A549 treated with RU486 at 1 μM for 4 hours (cell line): ENCODE results near the gene VMO1. TPM values are rescaled to one million over a fixed set of nuclear protein-coding genes. Genes with fewer than 3 reads are reported as not detected.

Source experiments
- total RNA-seq: library from RNA; stranded (reverse); fragments of 200-300 nt; extraction: Qiagen RNA extraction; gene quantifications from 5 replicates; pipeline ENCODE4 v1.2.3, GENCODE V29; 2022; ENCODE audit warnings: low read depth

VMO1 gene, protein sequence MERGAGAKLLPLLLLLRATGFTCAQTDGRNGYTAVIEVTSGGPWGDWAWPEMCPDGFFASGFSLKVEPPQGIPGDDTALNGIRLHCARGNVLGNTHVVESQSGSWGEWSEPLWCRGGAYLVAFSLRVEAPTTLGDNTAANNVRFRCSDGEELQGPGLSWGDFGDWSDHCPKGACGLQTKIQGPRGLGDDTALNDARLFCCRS
- total RNA-seq, result 0.35 to 1.5 TPM (median 1.1 TPM) in 5 replicates

DNA sequence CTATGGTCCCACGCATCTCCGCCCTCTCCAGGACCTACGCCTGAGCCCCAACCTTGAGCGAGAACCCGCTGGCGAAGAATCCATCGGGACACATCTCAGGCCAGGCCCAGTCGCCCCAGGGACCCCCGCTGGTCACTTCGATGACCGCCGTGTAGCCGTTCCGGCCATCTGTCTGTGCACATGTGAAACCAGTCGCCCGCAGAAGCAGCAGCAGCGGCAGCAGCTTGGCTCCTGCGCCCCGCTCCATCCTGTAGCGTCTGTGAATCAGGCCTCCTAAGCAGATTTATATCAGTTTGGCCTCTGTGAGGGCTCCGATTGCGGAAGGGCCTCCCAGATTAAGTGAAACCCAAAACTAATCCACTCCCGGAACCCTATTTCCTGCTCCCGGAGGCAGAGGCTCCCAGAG is at the start of gene VMO1:
Gene VMO1 (minus strand): TSS at position 259 of the 406 bp plus-strand sequence. CDS start 12 bp downstream, at position 247.

DNA sequence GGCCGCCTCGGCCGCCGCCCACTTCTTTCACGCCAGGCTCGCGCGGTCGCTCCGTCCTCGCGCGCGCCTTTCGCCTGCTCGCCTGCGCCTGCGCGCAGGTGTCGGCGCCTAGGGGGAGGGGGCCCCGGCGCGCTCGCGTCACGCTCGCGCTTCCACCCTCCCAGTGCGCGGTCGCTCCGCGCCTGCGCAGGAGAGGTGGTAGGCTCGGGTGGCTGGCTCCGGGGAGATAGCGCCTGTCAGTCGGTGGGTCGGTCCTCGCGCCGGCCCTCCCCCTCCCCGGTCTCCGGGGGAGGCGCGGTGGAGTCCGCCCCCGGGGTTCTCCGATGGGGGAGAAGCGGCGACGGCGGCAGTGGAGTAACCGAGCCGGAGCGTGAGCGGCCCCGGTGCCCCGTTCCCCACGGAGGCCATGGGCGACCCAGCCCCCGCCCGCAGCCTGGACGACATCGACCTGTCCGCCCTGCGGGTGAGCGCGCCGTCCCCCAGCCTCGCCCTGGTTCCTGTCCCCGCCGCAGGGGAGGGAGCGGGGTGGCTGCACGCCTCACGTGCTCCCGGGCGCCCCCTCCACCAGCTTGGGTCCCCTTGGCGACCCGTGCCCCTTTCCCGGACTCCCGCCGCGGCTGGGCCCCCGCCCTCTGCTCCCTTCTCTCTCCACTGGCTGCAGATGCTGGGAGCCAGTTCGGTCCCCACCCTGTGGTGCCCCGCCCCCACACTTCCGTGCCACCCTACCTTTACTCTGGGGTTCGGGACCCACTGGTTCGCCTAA is 47.2 kb upstream of the VMO1 start, which contains the start of gene MINK1:
Gene MINK1 (plus strand): TSS at position 163 of the 763 bp plus-strand sequence. CDS start 244 bp downstream, at position 407.

DNA sequence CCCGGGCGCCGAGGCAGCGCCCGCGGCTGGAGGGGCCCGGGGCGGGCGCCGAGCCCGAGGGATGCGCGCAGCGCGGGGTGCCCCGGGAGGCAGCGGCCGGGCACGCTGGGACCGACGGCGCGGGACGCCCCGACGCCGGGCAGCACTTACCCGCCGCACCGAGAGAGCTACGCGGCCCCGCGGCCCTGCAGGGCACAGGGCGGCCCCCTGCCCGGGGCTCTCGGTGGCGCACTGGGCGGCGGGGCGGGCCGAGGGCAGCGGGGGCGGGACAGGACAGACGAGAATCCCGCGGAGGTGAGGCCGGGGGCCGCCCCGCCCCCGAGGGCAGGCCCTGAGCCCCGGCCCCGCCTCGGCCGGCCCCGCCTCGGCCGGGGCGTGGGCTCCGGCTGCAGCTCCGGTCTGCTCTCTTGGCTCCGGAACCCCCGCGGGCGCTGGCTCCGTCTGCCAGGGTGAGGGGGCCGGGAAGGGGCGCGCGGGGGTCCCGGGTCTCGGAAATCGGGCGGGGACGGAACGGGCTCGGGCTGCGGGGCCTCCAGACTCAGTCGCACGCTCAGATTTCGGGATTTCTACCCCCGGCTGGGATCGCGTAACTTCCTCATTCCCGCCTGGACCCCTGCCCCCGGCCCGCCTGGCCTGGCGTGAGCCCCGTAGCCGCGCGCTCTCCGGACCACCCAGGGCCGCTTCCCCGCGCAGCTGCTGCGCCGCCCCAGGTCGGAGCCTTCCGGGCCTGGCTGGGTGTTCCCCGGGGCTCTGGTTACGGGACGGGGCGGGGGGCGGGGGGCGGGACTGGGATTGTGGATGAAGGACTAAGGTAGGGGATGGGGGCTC is 20.8 kb upstream of the VMO1 start, which contains the start of gene PLD2:
Gene PLD2 (plus strand): TSS at position 376 of the 828 bp plus-strand sequence. CDS start 621 bp downstream, outside the sequence.

DNA sequence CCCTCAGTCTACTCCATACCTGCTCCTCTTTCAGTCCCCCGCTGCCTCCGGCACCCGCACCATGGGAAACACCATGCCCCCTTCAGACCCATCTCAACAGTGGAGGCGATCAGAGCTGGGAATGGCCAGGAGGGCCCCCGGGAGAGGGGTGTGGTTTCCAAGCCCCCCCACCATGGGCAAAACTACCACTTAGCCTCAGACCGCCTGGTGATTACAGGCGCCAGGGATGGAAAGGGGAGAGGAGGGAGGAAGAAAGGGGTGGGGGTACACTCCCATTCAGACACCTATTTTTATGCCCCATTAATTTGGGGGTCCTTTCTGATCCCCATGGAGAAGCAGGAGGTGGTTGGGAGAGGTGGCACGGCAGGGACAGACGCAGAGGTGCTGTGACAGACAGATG is 16.1 kb upstream of the VMO1 start, which contains the start of gene C17orf114:
Gene C17orf114 (minus strand): TSS at position 101 of the 400 bp plus-strand sequence.

DNA sequence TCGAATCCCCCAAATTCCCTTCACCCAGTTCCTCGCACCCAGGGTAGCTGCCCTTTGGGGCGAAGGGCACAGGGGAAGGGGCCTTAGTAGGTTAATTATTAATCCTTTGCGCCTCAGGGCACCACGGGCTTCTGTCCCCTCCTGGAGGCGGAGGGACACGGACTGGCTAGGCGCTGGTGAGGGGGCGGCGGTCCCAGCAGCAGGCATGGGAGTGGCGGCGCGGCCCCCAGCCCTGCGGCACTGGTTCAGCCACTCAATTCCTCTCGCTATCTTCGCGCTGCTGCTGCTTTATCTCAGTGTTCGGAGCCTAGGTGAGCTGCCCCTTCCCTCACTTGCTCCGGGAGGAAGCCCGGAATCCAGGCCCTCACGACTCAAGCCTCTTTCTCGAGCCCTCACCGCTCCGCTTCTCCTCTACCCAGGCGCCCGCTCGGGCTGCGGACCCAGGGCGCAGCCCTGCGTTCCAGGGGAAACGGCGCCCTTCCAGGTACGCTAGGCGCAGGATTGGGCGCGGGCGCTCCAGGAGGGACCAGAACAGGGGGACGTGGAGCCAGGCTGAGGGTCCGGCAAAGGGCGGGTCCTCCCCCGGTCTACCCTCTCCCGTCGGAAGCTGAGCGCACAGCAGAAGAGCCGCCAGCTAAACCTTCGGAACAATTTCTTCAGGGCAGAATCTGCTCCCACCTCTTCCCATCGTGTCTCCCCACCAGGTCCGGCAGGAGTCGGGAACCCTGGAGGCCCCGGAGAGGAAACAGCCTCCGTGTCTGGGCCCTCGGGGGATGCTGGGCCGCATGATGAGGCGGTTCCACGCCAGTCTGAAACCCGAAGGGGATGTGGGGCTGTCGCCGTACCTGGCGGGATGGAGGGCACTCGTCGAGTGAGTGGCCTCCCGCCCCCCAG is 2.9 kb upstream of the VMO1 start, which contains the start of gene GLTPD2:
Gene GLTPD2 (plus strand): TSS at position 158 of the 894 bp plus-strand sequence. CDS start 48 bp downstream, at position 206.

DNA sequence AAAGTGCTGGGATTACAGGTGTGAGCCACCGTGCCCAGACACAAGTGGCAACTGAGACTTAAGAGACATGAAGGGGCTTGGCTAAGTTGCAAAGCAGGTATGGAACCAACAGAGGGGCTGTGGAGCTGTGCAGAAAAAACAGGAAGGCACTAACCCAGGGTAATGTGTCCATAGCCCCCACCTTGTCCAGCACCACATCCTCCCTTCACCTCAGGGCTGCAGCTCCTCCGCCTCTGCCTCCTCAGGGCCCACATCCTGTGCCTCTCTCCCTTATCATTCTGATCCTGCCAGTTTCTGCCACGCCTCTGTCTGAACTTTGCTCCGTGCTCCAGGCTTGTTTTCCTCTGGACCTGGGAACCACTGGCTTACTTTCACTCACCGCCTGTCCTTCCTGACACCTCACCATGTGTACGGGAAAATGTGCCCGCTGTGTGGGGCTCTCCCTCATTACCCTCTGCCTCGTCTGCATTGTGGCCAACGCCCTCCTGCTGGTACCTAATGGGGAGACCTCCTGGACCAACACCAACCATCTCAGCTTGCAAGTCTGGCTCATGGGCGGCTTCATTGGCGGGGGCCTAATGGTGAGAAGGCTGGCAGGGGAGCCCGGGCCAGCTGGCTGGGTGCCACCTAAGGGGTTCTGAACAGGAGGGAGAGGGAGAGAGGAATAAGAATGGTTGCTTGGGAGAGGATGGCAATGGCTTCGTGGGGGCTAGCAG is 14.5 kb downstream of the VMO1 start, which contains the start of gene TM4SF5:
Gene TM4SF5 (plus strand): TSS at position 368 of the 716 bp plus-strand sequence. CDS start 37 bp downstream, at position 405.

DNA sequence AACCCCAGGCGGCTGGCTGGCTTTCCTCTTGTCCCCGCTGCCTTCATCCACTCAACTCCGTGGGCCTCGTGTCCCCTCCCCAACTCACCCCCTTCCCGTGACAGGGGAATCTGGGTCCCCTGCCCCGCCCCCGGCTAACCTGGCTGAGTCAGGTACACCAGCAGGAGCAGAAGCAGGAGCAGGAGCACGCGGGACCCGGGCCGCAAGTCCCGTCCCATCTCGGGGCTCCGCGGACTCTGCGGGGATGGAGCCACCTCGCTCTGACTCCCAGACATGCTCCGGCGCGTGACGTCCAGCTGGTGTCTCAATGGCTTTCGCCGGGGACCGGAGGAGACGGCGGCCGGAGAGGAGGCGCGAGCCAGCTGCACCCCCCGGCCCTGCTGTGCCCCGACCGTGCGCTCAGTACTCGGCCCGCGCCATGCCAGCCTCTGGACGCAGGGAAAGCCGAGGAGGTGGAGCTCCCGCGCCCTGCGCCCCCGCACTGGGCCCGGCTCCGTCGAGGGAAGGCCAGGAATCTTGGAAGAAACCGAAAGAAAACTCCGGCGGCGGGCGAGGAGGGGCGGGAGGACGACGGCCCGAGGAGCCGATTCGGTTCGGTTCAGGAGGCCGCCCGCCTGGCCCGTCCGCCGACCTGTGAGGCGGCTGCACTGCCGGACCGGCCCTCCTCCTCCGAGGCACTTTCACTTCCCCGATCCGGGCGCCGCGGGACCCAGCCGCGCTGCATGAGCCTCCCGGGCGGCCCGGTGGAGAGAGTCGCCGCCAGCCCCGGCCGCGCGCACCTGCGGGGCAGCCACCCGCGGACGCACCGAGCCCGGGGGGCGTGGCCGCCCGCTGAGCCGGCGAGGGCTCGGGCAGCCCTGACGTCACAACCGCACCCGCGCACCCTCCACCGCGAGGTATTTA is 46.8 kb downstream of the VMO1 start, which contains the start of the genes CXCL16 and ZMYND15:
Gene CXCL16 (minus strand): TSS at position 807 of the 903 bp plus-strand sequence. CDS start 589 bp downstream, at position 218.
Gene ZMYND15 (plus strand): TSS at position 712 of the 903 bp plus-strand sequence. CDS start 716 bp downstream, outside the sequence.

Other genes with a start within 250 kb of the VMO1 start
- gene MYBBP1A, start 231.0 kb downstream of the VMO1 start, total RNA-seq, result 92.2 to 121 TPM (median 114 TPM) in 5 replicates
- gene GGT6, start 225.8 kb downstream of the VMO1 start, total RNA-seq, result 0.35 TPM in 1 of 5 replicates, not detected in the others
- gene SMTNL2, start 201.8 kb downstream of the VMO1 start, total RNA-seq, result 0.32 to 1.0 TPM (median 0.53 TPM) in 5 replicates
- gene ALOX15, start 144.7 kb downstream of the VMO1 start, total RNA-seq, result 0.10 to 0.12 TPM in 2 of 5 replicates, not detected in the others
- 62.8 to 81.0 TPM (median 77.6 TPM) in 5 replicates for gene PELP1, start 82.2 kb downstream of the VMO1 start, total RNA-seq
- gene ARRB2, start 75.7 kb downstream of the VMO1 start, total RNA-seq, result 48.9 to 75.6 TPM (median 63.8 TPM) in 5 replicates
- gene MED11, start 54.9 kb downstream of the VMO1 start, total RNA-seq, result 39.1 to 46.0 TPM (median 44.8 TPM) in 5 replicates
- gene ZMYND15, start 46.5 kb downstream of the VMO1 start, total RNA-seq, result 0.47 to 0.89 TPM (median 0.56 TPM) in 5 replicates
- gene CXCL16, start 46.4 kb downstream of the VMO1 start, total RNA-seq, result 13.8 to 20.0 TPM (median 17.9 TPM) in 5 replicates
- gene TM4SF5, start 14.5 kb downstream of the VMO1 start, total RNA-seq, result 0.41 to 1.1 TPM (median 0.82 TPM) in 5 replicates
- gene GLTPD2, start 2.6 kb upstream of the VMO1 start, total RNA-seq, result 0.14 to 0.15 TPM in 2 of 5 replicates, not detected in the others
- gene PSMB6, start 9.8 kb upstream of the VMO1 start, total RNA-seq, result 461 to 534 TPM (median 480 TPM) in 5 replicates
- gene PLD2, start 20.8 kb upstream of the VMO1 start, total RNA-seq, result 18.4 to 25.8 TPM (median 22.8 TPM) in 5 replicates
- gene MINK1, start 47.0 kb upstream of the VMO1 start, total RNA-seq, result 42.8 to 59.3 TPM (median 56.3 TPM) in 5 replicates
- gene C17orf107, start 113.2 kb upstream of the VMO1 start, total RNA-seq, result 0.15 to 0.35 TPM (median 0.30 TPM) in 5 replicates
- gene CHRNE, start 116.7 kb upstream of the VMO1 start, total RNA-seq, result 0.05 to 0.15 TPM (median 0.08 TPM) in 3 of 5 replicates, not detected in the others
- gene GP1BA, start 145.9 kb upstream of the VMO1 start, total RNA-seq, result not detected in 5 replicates
- 51.1 to 79.7 TPM (median 75.4 TPM) in 5 replicates for gene SLC25A11, start 153.7 kb upstream of the VMO1 start, total RNA-seq
- gene RNF167, start 153.9 kb upstream of the VMO1 start, total RNA-seq, result 88.1 to 164 TPM (median 124 TPM) in 5 replicates
- 2,878 to 3,154 TPM (median 3,052 TPM) in 5 replicates for gene PFN1, start 162.2 kb upstream of the VMO1 start, total RNA-seq
- 50.7 to 68.1 TPM (median 55.2 TPM) in 5 replicates for gene ENO3, start 164.8 kb upstream of the VMO1 start, total RNA-seq
- gene SPAG7, start 181.5 kb upstream of the VMO1 start, total RNA-seq, result 72.8 to 95.3 TPM (median 75.3 TPM) in 5 replicates
- gene CAMTA2, start 201.3 kb upstream of the VMO1 start, total RNA-seq, result 20.9 to 36.6 TPM (median 32.9 TPM) in 5 replicates
- 1.4 to 3.1 TPM (median 1.6 TPM) in 5 replicates for gene INCA1, start 211.2 kb upstream of the VMO1 start, total RNA-seq
- gene KIF1C, start 211.6 kb upstream of the VMO1 start, total RNA-seq, result 100 to 115 TPM (median 110 TPM) in 5 replicates
- gene SLC52A1, start 249.1 kb upstream of the VMO1 start, total RNA-seq, result 0.41 to 1.00 TPM (median 0.51 TPM) in 5 replicates